ENCODE data around the gene SIGMAR1. TPM values are rescaled to one million over a fixed set of nuclear protein-coding genes. Genes with fewer than 3 reads are reported as not detected.

SIGMAR1 gene
- total RNA-seq, 1 donor from 2014 or later, result 79.7 TPM

GRCh38 chr9:34663303-34663605 lies 25.7 kb upstream of the SIGMAR1 start:
- peaks cover 9% of the 10 kb centered on the region for H3K4me1 Mint-ChIP-seq (ENCODE audit: unreplicated experiment)

DNA sequence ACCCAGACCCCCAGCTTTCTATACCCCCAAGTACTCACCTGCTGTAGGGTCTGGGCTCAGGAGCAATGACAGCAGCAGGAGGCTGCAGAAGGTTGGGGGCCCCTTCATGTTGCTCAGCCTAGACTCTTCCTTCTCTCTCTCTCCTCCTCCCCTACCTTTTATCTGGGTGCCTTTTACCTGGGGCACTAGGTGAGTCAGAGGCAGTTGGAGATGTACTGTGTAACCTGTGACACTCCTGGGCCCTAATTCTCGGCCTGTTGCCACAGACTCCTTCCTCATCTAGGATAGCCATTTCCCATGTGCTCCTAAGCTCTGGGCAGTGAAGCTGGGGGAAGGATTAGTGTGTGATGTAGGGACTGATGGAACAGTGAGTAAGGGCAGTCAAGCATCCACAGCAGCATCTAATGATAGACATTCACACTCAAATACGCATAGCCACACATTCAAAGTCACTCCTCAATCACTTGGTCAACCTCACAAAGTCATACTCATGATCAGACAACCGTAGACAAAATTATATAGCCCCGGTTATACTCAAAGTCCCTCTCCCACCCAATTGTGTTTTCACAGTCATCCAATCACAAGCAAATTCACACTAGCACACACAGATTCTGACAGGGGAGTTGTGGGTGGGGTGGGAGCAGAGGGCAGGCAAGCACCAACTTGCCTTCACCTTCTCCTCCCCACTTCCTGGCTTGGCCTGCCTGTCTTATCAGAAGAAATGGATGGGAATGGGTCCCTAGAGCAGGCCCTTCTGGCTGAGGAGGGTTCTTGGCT lies 25.1 kb upstream of the SIGMAR1 start, which contains the start of gene CCL27:
CCL27 (minus strand) TSS at position 132 of the 777 bp plus-strand sequence; CDS start at position 108, 24 bp downstream.
- H3K9me3 Mint-ChIP-seq, result no peaks in the 10 kb centered on the region
- peaks cover 5% of the 10 kb centered on the region for H3K36me3 Mint-ChIP-seq
- H3K27ac Mint-ChIP-seq, result peak within 1 kb of the TSS; percentile 70
- DNase-seq (ENCODE audit: extremely low spot score, unreplicated experiment), result no peak
- peaks cover 9% of the 10 kb centered on the region for H3K4me1 Mint-ChIP-seq (ENCODE audit: unreplicated experiment)
- H3K27me3 Mint-ChIP-seq, result no peaks in the 10 kb centered on the region
- TF ChIP-seq, protein P1, sequence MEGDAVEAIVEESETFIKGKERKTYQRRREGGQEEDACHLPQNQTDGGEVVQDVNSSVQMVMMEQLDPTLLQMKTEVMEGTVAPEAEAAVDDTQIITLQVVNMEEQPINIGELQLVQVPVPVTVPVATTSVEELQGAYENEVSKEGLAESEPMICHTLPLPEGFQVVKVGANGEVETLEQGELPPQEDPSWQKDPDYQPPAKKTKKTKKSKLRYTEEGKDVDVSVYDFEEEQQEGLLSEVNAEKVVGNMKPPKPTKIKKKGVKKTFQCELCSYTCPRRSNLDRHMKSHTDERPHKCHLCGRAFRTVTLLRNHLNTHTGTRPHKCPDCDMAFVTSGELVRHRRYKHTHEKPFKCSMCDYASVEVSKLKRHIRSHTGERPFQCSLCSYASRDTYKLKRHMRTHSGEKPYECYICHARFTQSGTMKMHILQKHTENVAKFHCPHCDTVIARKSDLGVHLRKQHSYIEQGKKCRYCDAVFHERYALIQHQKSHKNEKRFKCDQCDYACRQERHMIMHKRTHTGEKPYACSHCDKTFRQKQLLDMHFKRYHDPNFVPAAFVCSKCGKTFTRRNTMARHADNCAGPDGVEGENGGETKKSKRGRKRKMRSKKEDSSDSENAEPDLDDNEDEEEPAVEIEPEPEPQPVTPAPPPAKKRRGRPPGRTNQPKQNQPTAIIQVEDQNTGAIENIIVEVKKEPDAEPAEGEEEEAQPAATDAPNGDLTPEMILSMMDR (conservative IDR thresholded peaks at IDR 0.05), result no peak
- peak within 1 kb of the TSS; percentile 29 for H3K4me3 Mint-ChIP-seq

More at GRCh38 chr9:34663303-34663605, 25.7 kb upstream of the SIGMAR1 start:
- Mint-ChIP-seq H3K36me3 (peaks cover 5% of the 10 kb centered on the region), H3K27me3 (no peaks in the 10 kb centered on the region), H3K4me3 (no peak overlapping the region), H3K27ac (peak overlapping the region; percentile 70), H3K9me3 (no peaks in the 10 kb centered on the region)
- DNase-seq (ENCODE audit: extremely low spot score, unreplicated experiment), result no peak
- TF ChIP-seq, protein P1 (conservative IDR thresholded peaks at IDR 0.05), result no peak

DNA sequence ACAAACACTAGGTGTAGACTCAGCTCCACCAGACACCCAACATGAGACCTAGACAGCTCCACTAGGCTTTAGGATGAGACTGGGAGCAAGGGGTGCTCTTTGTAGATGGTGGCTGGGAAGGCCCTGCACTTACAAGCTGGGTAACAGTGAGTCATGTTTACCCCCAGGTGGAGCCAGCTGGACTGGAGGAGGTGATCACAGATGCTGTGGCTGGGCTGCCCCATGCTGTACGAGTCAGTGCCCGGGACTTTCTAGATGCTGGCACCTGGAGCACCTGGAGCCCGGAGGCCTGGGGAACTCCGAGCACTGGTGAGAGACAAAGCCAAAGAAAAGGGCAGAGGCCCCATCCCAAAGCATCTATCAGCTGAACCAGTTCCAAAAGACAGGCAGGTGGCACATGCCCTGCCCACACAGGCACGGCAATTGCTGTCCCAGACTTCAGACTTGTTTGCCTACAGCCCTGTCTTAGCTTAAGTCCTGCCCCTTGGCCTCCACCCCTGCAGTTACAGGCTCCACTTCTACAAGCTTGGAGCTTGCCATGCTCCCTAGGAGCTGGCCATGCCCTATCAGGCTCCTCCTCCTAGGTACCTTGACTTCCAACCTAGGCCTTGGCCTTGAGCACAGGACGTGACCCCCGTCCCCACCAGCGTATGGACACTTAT lies 22.1 kb upstream of the SIGMAR1 start:
- no peaks in the 10 kb centered on the region for H3K9me3 Mint-ChIP-seq
- peaks cover 5% of the 10 kb centered on the region for H3K36me3 Mint-ChIP-seq
- DNase-seq (ENCODE audit: extremely low spot score, unreplicated experiment), result no peak
- H3K4me3 Mint-ChIP-seq, result no peak overlapping the region
- H3K27ac Mint-ChIP-seq, result no peak overlapping the region
- no peaks in the 10 kb centered on the region for H3K27me3 Mint-ChIP-seq
- peaks cover 18% of the 10 kb centered on the region for H3K4me1 Mint-ChIP-seq (ENCODE audit: unreplicated experiment)
- TF ChIP-seq, protein P1 (conservative IDR thresholded peaks at IDR 0.05), result no peak

DNA sequence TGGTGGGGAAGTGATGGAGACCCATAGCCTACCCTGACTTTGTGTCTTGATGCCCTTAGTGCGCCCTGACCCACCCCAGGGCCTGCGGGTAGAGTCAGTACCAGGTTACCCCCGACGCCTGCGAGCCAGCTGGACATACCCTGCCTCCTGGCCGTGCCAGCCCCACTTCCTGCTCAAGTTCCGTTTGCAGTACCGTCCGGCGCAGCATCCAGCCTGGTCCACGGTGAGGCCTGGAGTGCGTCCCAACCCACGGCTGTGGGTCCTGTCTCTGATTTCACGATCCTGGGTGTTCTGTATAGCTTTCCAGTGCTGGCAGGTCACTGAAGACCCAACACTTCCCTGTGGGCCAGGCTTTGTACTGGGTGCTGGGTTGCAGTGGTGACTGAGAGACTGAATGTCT lies 20.9 kb upstream of the SIGMAR1 start:
- H3K27me3 Mint-ChIP-seq, result no peaks in the 10 kb centered on the region
- peaks cover 16% of the 10 kb centered on the region for H3K4me1 Mint-ChIP-seq (ENCODE audit: unreplicated experiment)
- DNase-seq (ENCODE audit: extremely low spot score, unreplicated experiment), result no peak
- no peaks in the 10 kb centered on the region for H3K9me3 Mint-ChIP-seq
- TF ChIP-seq, protein P1 (conservative IDR thresholded peaks at IDR 0.05), result no peak
- no peak overlapping the region for H3K4me3 Mint-ChIP-seq
- peaks cover 5% of the 10 kb centered on the region for H3K36me3 Mint-ChIP-seq
- no peak overlapping the region for H3K27ac Mint-ChIP-seq

- no peaks in the 10 kb centered on the region for H3K36me3 Mint-ChIP-seq
Observed at GRCh38 chr9:34656992-34657391, 19.4 kb upstream of the SIGMAR1 start.

More at GRCh38 chr9:34656992-34657391, 19.4 kb upstream of the SIGMAR1 start:
- no peak overlapping the region for H3K27ac Mint-ChIP-seq
- no peaks in the 10 kb centered on the region for H3K9me3 Mint-ChIP-seq
- no peak for DNase-seq (ENCODE audit: extremely low spot score, unreplicated experiment)
- TF ChIP-seq, protein P1 (conservative IDR thresholded peaks at IDR 0.05), result no peak
- H3K27me3 Mint-ChIP-seq, result peaks cover 3% of the 10 kb centered on the region
- H3K4me1 Mint-ChIP-seq (ENCODE audit: unreplicated experiment), result peaks cover 31% of the 10 kb centered on the region
- H3K4me3 Mint-ChIP-seq, result no peak overlapping the region

Measured in type B pancreatic cell (in vitro differentiated cells).